ENCODE measurements around the gene ZNF519.

The ZNF519 gene

GRCh38 chr18:14098428-14098827, 33.8 kb downstream of the ZNF519 start:
- DNase-seq (ENCODE audit: low read depth in 2 of 2) = no peak

GRCh38 chr18:14097761-14098160, 34.5 kb downstream of the ZNF519 start:
- no peak for DNase-seq (ENCODE audit: low read depth in 2 of 2)

GRCh38 chr18:14093307-14093915, 38.8 kb downstream of the ZNF519 start:
- DNase-seq (ENCODE audit: low read depth in 2 of 2) = no peak

- no peak for DNase-seq (ENCODE audit: low read depth in 2 of 2)
Measured at GRCh38 chr18:14092625-14093306, 39.5 kb downstream of the ZNF519 start.

GRCh38 chr18:14089781-14090180, 42.5 kb downstream of the ZNF519 start:
- DNase-seq (ENCODE audit: low read depth in 2 of 2) = no peak

- DNase-seq (ENCODE audit: low read depth in 2 of 2) = no peak
Measured at GRCh38 chr18:14089191-14089590, 43.0 kb downstream of the ZNF519 start.

- no peak for DNase-seq (ENCODE audit: low read depth in 2 of 2)
Measured at GRCh38 chr18:14086458-14087231, 45.6 kb downstream of the ZNF519 start.

- DNase-seq (ENCODE audit: low read depth in 2 of 2) = no peak
Measured at GRCh38 chr18:14085770-14086457, 46.3 kb downstream of the ZNF519 start.

- DNase-seq (ENCODE audit: low read depth in 2 of 2) = no peak
Measured at GRCh38 chr18:14075196-14075595, 57.0 kb downstream of the ZNF519 start.

- DNase-seq (ENCODE audit: low read depth in 2 of 2) = no peak
Measured at GRCh38 chr18:14074187-14074586, 58.0 kb downstream of the ZNF519 start.

- DNase-seq (ENCODE audit: low read depth in 2 of 2) = no peak
Measured at GRCh38 chr18:14053661-14054060, 78.6 kb downstream of the ZNF519 start.
